D721Med (cell line): ENCODE results near the gene DHH.

Source experiments
- DNase-seq: peaks from one replicate; pipeline ENCODE4 v3.0.0; 2011; ENCODE audit warnings: low spot score; ENCODE audit not compliant: insufficient read length
- FAIRE-seq: peaks from 2 replicates; lab custom pipeline; 2011; peaks lifted over from hg19 to GRCh38; lab: Jason Lieb, UNC
- CTCF ChIP-seq: IDR thresholded peaks from 2 replicates; pipeline ENCODE4 v1.5.1; 2012; ENCODE audit warnings: mild to moderate bottlenecking, control low read depth; ENCODE audit not compliant: insufficient read depth; ENCODE audit errors: missing control alignments

The DHH gene

GRCh38 chr12:49104822-49105221, 10.2 kb upstream of the DHH start:
- DNase-seq (no peak), FAIRE-seq (no peak)
- no peak for TF ChIP-seq CTCF

GRCh38 chr12:49100380-49100779, 5.8 kb upstream of the DHH start:
- DNase-seq (no peak), FAIRE-seq (no peak)
- TF ChIP-seq CTCF, result no peak

- FAIRE-seq, result no peak
- no peak for DNase-seq
- TF ChIP-seq CTCF, result no peak
Observed at GRCh38 chr12:49098703-49099102, 4.1 kb upstream of the DHH start.

- FAIRE-seq (no peak), DNase-seq (peak; percentile 63)
- peak; percentile 68 for TF ChIP-seq CTCF
Observed at GRCh38 chr12:49098035-49098451, 3.4 kb upstream of the DHH start.

- FAIRE-seq, result no peak
- no peak for TF ChIP-seq CTCF
- DNase-seq, result no peak
Observed at GRCh38 chr12:49097381-49097780, 2.8 kb upstream of the DHH start.

DNA sequence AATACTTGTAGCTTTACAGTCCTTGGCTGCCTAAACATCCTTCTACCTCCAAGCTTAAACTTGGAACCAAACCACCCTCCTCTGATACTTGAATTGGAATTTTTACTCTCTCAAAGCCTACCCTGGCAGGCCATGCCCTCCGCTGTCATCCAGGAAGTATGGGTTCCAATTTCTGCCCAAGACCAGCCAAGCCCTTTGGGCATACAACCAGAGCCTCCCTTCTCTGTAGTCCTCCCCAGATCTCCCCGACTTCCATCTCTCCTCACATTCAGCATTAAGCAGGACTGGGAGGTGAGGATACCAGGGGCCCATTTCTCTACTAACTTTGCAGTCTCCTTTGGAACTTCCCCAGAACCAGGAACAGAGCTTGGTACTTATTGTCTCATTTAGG, 369 bp upstream of the DHH start:
- no peak for FAIRE-seq

DNA sequence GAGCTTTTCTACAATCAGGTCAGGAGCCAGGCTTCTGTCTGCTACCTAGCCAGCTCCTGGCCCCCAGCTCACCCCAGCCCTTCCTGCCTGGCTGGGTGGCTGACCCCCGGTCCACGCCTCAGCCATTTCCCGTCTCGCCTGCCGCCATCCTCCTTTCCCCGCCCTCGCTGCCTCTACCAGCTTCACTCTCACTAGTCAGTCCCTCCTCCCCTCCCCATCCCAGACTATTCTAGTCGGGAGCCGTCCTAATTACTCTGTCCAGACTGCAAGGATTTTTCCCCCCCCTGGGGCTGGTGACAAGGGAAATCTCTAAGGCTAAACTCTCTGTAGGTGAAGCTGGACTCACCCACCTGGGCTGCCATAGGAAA, 825 bp downstream of the DHH start:
- FAIRE-seq, result no peak
- DNase-seq, result no peak
- no peak for TF ChIP-seq CTCF

More for the DNA sequence above, 369 bp upstream of the DHH start:
- no peak for DNase-seq
- TF ChIP-seq CTCF, result no peak
